COLO829 (cell line): ENCODE results near the gene STEAP3.

Experiments used
- DNase-seq: peaks from one replicate; pipeline ENCODE4 v3.0.0; 2012; ENCODE audit warnings: low spot score

STEAP3 gene

GRCh38 chr2:119198240-119198840, 25.3 kb upstream of the STEAP3 start:
- DNase-seq: no peak

DNA sequence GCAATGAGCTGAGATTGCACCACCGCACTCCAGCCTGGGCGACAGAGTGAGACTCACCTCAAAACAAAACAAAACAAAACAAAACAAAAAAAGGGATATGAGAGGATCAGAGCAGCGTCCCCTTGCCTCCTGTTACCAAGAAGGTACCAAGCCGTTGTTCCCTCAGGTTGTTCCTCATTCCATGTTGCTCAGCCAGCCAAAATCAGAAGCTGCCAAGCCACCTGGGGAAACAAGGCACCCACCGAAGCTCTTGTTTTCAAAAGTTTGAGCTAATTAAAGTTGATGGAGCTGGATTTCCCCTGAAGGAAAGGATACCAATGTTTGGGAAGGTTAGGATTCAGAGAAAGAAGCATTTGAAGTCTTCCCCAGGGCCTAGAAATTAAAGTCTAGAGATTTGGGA, 21.8 kb upstream of the STEAP3 start:
- DNase-seq: no peak

DNA sequence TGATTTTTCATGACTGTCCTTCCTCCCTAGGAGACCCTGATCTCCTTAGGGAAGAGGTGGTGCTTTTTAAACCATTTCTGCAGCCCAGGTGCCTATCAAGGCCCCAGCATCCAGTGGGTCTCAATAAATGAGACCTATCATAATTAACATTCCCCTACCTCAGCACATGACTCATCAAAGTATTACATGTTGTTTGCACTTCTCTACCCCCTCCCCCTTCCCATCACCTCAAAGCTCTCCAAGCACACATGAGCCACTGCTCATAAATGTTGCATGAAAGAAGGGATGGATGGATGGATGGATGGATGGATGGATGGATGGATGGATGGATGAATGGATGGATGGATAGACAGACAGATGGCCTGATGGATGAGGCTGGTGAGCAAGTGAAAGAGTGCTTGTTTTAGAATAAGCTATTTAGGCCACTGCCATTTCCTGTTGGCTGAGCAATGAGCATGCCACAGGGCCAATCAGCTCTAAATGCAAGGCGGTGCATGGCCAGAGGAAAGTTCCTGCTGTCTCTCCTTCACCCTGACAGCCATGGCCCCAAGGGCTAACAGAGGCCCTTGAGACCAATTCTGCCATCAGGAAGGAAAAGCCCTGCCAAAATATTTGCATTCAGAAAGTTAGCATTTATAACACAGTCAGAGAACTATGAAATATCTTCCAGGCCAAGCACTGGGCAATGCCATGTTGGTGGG, 20.9 kb upstream of the STEAP3 start:
- no peak for DNase-seq

GRCh38 chr2:119204525-119204924, 19.1 kb upstream of the STEAP3 start:
- DNase-seq: no peak

GRCh38 chr2:119205001-119205706, 18.5 kb upstream of the STEAP3 start:
- no peak for DNase-seq

- DNase-seq: no peak
Measured at GRCh38 chr2:119206201-119206600, 17.4 kb upstream of the STEAP3 start.

DNA sequence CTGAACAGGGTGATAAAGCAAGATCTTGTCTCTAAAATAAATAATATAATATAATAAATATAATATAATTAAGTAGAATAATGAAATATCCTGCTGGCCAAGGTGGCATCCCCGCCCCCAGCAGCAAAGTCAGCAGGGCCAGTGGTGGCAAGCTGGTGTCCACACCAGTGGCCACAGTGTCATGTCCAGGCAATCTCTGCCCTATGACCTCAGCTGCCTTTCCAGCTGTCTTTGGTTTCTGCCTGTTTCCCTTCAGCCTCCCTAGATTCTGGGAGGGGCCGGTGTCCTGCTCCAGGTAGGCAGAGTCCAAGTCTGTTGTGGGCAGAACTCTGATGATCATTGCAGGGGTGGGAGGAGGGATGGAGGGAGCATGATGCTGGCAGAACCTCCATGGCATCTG, 16.2 kb upstream of the STEAP3 start:
- DNase-seq: no peak

- no peak for DNase-seq
Measured at GRCh38 chr2:119208791-119209203, 14.8 kb upstream of the STEAP3 start.

GRCh38 chr2:119212139-119212800, 11.4 kb upstream of the STEAP3 start:
- DNase-seq: no peak

GRCh38 chr2:119214453-119215037, 9.1 kb upstream of the STEAP3 start:
- DNase-seq: no peak

GRCh38 chr2:119216994-119217393, 6.6 kb upstream of the STEAP3 start:
- DNase-seq: no peak

GRCh38 chr2:119218478-119219064, 5.1 kb upstream of the STEAP3 start:
- DNase-seq: no peak

DNA sequence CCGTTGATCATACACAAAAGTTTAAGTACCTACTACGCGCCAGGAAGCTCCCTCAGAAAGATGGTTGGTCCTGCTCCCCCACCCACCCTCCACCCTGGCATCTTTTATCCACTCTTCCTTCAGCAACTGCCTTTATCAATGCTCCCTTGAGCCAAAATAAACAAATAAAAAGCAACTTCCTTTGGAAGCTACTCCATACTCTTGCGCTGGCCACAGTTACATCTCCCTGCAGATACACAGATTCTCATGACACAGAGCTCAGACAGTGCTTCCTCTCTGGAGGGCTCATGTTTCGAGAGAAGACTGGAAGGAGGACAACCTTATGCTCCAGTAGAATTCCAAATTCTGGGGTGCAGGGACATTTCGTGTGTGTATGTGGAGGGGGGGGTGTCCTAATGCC, 3.8 kb upstream of the STEAP3 start:
- no peak for DNase-seq

DNA sequence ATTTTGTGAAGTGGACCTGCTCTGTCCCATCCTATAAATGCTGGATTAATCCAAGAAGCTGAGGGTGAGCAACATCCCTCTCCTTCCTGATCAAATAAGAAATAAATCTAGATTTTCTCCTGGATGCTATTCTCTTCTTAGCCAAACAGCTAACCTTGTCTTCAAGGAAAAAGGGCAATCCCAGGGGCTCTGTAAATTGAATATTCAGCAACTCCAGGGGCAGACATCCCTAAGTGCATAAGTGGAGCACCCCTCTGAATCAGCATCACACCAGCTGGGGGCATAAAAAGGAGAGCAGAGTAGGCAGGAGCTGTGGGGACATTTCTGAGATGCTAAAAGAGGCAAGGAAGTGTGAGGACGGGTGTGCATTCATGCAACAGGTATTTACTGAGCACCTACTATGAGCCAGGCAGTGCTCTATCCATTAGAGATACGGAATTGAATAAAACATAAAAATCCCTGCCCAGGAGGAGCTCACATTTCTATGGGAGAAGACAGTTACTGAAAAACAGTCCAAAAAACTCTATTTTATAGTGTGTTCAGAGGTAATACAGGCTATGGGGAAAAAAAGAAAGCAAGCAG, 2.8 kb upstream of the STEAP3 start:
- DNase-seq: no peak

DNA sequence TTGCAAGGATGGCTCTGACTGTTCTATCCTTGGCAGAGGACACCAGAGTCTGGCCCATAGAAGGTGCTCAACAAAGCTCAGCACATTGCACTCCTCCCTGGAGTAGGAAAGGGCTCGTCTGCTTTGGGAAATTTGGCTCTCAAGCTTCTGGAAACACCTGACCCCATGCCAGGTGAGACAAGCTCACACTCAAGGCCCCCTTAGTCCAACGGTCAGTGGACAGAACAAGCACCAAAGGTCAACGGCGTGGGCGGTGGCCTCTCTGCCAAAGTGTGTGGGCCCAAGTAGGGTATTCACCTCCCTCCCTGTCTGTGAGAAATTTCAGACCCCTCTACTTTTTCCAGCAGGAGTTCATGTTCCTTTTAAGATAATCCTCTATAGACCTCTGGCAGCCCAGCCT, 2.0 kb upstream of the STEAP3 start:
- DNase-seq: no peak

- no peak for DNase-seq
Measured at GRCh38 chr2:119222213-119222612, 1.4 kb upstream of the STEAP3 start.

- DNase-seq: no peak
Measured at GRCh38 chr2:119222863-119223520, 642 bp upstream of the STEAP3 start.

DNA sequence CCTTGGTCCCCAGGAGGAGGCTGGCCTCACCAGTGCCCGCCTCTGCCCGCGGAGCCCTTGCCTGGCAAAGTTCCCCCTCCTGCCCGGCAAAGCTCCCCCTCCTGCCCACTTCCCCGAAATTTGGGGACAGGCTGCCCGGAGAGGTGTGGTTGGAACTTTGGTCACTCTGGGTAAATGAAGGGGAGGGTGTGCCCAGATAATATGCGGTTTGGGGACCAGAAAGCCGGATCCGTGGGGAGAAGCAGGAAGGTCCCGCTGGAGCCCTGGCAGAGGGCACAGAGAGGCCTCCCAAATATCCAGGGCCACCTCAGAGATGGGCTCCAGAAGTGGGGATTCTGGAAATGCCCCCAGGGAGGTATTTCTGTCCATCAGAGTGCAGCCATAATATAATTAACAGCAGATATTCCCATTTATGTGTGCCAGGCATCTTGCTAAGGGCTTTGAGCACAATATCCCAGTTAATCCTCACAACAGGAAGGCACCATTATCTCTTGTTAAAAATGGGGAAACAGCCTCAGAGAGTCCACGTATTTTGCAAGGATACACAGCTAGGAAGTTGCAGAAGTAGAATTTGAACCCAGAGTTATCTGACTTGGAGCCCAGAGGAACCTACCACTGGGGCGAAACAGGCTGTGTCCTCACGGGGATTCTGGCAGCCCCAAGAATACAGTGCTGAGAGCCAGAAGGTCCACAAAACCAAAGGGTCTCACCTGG, 914 bp downstream of the STEAP3 start:
- no peak for DNase-seq

DNA sequence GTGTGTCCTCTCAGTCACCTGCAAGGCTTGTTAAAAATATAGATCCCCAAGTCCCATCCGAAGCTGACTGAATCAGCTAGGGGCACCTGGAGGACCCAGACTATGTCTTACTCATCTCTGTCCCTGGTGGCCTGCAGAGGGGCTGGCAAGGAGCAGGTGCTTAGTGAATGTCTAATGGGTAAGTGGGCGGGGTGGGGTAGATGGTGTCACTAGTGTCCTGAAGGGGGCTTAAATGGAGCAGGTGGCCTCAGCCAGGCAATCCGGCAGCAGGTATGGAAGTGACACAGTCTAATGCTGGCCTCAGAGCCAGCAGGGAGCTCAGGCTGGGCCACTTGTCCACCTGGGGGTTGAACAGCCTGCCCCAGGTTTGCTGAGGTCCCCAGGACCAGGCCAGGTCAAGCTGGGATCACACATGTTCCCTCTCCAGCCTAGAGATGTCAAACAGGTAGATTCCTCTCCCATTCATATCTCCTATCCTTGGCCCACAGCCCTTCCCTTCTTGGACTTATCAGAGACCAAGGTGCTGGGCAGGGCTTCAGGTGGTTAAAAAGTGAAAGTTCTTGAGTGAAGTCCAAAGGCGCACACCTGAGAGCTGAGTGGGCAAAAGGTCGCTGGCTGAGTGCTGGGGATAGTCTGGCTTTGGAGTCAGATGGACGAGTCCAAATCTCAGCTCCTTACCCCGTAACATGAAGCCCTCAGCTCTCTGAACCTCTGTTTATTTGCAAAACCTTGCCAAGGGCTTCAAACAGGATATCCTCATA, 1.7 kb downstream of the STEAP3 start:
- no peak for DNase-seq

DNA sequence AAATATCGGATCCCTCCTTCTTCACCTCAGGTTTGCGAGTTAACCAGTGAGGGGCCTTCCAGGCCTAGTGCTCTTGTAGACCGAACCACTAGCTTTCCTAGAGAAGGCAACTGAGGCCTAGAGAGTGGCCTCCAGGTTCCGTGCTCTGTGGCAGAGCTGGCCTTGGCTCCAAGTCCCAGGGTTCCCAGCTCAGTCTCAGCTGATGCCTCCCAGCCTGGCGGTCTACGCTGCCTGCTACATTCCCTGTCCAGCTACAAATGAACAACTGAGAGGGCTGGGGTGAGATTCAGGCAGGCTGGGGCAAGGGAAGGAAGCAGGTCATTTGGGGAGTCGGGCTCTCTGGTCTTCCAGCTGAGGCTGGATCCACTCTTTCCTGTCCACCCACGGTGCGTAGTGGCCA, 2.3 kb downstream of the STEAP3 start:
- DNase-seq: no peak
